ENCODE results near the gene PDZK1. TPM values are rescaled to one million over a fixed set of nuclear protein-coding genes. Genes with fewer than 3 reads are reported as not detected.
A peak's percentile ranks its signal among the peaks of the same experiment; 100 is the strongest.

The PDZK1 gene
- total RNA-seq, 1 experiment from 2014 or later = 0.27 TPM

- H3K4me2 ChIP-seq (ENCODE audit: low read length) = peak overlapping the region; percentile 41
- POLR2A ChIA-PET = no interaction called here
These were observed 1.5 kb downstream of the PDZK1 start for GRCh38 chr1:145705622-145706021.

GRCh38 chr1:145702826-145703225, 4.3 kb downstream of the PDZK1 start:
- no peaks in the 10 kb centered on the region for H3K9me3 ChIP-seq (ENCODE audit: control insufficient read depth in 1 of 2, insufficient read depth in 1 of 2, low read depth in 1 of 2, low read length in 2 of 2)
- RAD21 ChIA-PET (ENCODE audit: low non-redundant PET in 1 of 2, low total read pairs in 2 of 2, uncharacterized antibody in 2 of 2, unreplicated experiment in 2 of 2) = no interaction called here
- no peak for ATAC-seq
- CTCF ChIA-PET = no interaction called here
- no peaks in the 10 kb centered on the region for H3K27me3 ChIP-seq (ENCODE audit: insufficient read depth, low read length)
- no peak overlapping the region for H3K4me2 ChIP-seq (ENCODE audit: low read length)
- POLR2A ChIA-PET = no interaction called here
- H3K9ac ChIP-seq (ENCODE audit: low read length) = no peak overlapping the region
- peaks cover 4 to 25% of the 10 kb centered on the region in 2 experiments; a peak in 3 of 4 replicates for H3K4me1 ChIP-seq (ENCODE audit: control insufficient read depth in 1 of 2, insufficient read depth in 2 of 2, low read length in 2 of 2)
- intact Hi-C loops (cut with micrococcal nuclease) = no loop called here
- H2AFZ ChIP-seq (ENCODE audit: low read depth, low read length, poor library complexity, severe bottlenecking) = no peak overlapping the region
- no peaks in the 10 kb centered on the region for H3K79me2 ChIP-seq (ENCODE audit: insufficient read depth, low read length)
- no peaks in the 10 kb centered on the region for H3K36me3 ChIP-seq (ENCODE audit: control insufficient read depth in 1 of 2, insufficient read depth in 2 of 2, low read length in 2 of 2)
- H3K4me3 ChIP-seq (replicated peaks in 1 of 2; ENCODE audit: low read depth in 1 of 2, low read length in 2 of 2) = no peak overlapping the region
- BruUV-seq (replicated peaks) = no TSS peak
- no peak overlapping the region for H3K27ac ChIP-seq (ENCODE audit: low read depth, low read length)
- H4K20me1 ChIP-seq (ENCODE audit: insufficient read depth) = no peaks in the 10 kb centered on the region
- no peak for DNase-seq (ENCODE audit: low read depth, low spot score)
- no peaks in the 10 kb centered on the region for H3K9me2 ChIP-seq (ENCODE audit: insufficient read depth)
- TF ChIP-seq MAX (IDR thresholded peaks at IDR 0.05) = no peak
- TF ChIP-seq RAD21 (IDR thresholded peaks at IDR 0.05; ENCODE audit: low read depth) = no peak
- no peak for TF ChIP-seq POLR2AphosphoS5 (IDR thresholded peaks at IDR 0.05; ENCODE audit: low read depth, low read length)
- no peak for TF ChIP-seq YY1 (IDR thresholded peaks at IDR 0.05; ENCODE audit: extremely low read depth, insufficient replicate concordance, low read depth, low read length)
- TF ChIP-seq ZFX (IDR thresholded peaks at IDR 0.05) = no peak
- TF ChIP-seq JUND (IDR thresholded peaks at IDR 0.05) = no peak
- TF ChIP-seq CEBPB (IDR thresholded peaks at IDR 0.05; ENCODE audit: low read depth) = no peak
- no peak for TF ChIP-seq EZH2phosphoT487 (IDR thresholded peaks at IDR 0.05; ENCODE audit: borderline replicate concordance)
- no peak for TF ChIP-seq CTCF (IDR thresholded peaks at IDR 0.05 in 2 of 3, conservative IDR thresholded peaks at IDR 0.05 in 1 of 3; ENCODE audit: borderline replicate concordance in 1 of 3, insufficient read depth in 1 of 3, low read depth in 2 of 3, low read length in 2 of 3)
- no peak for TF ChIP-seq REST (IDR thresholded peaks at IDR 0.05; ENCODE audit: low read depth)
- TF ChIP-seq SRF (IDR thresholded peaks at IDR 0.05; ENCODE audit: low read depth) = no peak
- TF ChIP-seq SP1 (IDR thresholded peaks at IDR 0.05; ENCODE audit: low read depth) = no peak
- TF ChIP-seq FOSL1 (IDR thresholded peaks at IDR 0.05; ENCODE audit: low read depth) = no peak
- no peak for TF ChIP-seq ZNF274 (IDR thresholded peaks at IDR 0.05; ENCODE audit: low read depth, low read length)
- no peak for TF ChIP-seq ELF1 (IDR thresholded peaks at IDR 0.05; ENCODE audit: borderline replicate concordance, low read depth)
- no peak for TF ChIP-seq ATF3 (IDR thresholded peaks at IDR 0.05)
- no peak for TF ChIP-seq CBX3 (IDR thresholded peaks at IDR 0.05; ENCODE audit: low read depth)

More at GRCh38 chr1:145705622-145706021, 1.5 kb downstream of the PDZK1 start:
- ChIA-PET CTCF (no interaction called here), RAD21 (ENCODE audit: low non-redundant PET in 1 of 2, low total read pairs in 2 of 2, uncharacterized antibody in 2 of 2, unreplicated experiment in 2 of 2) (no interaction called here)
- H4K20me1 ChIP-seq (ENCODE audit: insufficient read depth) = no peaks in the 10 kb centered on the region
- H3K9ac ChIP-seq (ENCODE audit: low read length) = no peak overlapping the region
- no peak overlapping the region for H3K4me3 ChIP-seq (replicated peaks in 1 of 2; ENCODE audit: low read depth in 1 of 2, low read length in 2 of 2)
- BruUV-seq (replicated peaks) = no TSS peak
- no peaks in the 10 kb centered on the region for H3K79me2 ChIP-seq (ENCODE audit: insufficient read depth, low read length)
- no peak overlapping the region for H3K27ac ChIP-seq (ENCODE audit: low read depth, low read length)
- no peaks in the 10 kb centered on the region for H3K9me3 ChIP-seq (ENCODE audit: control insufficient read depth in 1 of 2, insufficient read depth in 1 of 2, low read depth in 1 of 2, low read length in 2 of 2)
- no peaks in the 10 kb centered on the region for H3K9me2 ChIP-seq (ENCODE audit: insufficient read depth)
- no peak overlapping the region for H2AFZ ChIP-seq (ENCODE audit: low read depth, low read length, poor library complexity, severe bottlenecking)
- no peaks in the 10 kb centered on the region for H3K27me3 ChIP-seq (ENCODE audit: insufficient read depth, low read length)
- H3K4me1 ChIP-seq (ENCODE audit: control insufficient read depth in 1 of 2, insufficient read depth in 2 of 2, low read length in 2 of 2) = peaks cover 4 to 27% of the 10 kb centered on the region in 2 experiments; a peak in 3 of 4 replicates
- ATAC-seq (no peak), DNase-seq (ENCODE audit: low read depth, low spot score) (no peak)
- H3K36me3 ChIP-seq (ENCODE audit: control insufficient read depth in 1 of 2, insufficient read depth in 2 of 2, low read length in 2 of 2) = no peaks in the 10 kb centered on the region
- intact Hi-C loops (cut with micrococcal nuclease) = no loop called here
- TF ChIP-seq EGR1 (IDR thresholded peaks at IDR 0.05; ENCODE audit: low read depth) (0 out of 2 replicates have a peak, but pooled peaks have one; percentile 16), POLR2AphosphoS5 (IDR thresholded peaks at IDR 0.05; ENCODE audit: low read depth, low read length) (no peak)
